Activated T-cell treated with anti-CD3 and anti-CD28 coated beads for 48 hours (primary cell): ENCODE measurements around the gene GPR141.

Source experiments
- DNase-seq: peaks from one replicate; pipeline ENCODE4 v3.0.0-alpha.2; 2020; ENCODE audit warnings: low read depth

Gene GPR141

GRCh38 chr7:37732888-37733287 is 49.3 kb downstream of the GPR141 start:
- no peak for DNase-seq

GRCh38 chr7:37735196-37735595 is 51.6 kb downstream of the GPR141 start:
- DNase-seq: no peak

GRCh38 chr7:37738321-37738720 is 54.8 kb downstream of the GPR141 start:
- DNase-seq: no peak

- DNase-seq: no peak
Observed at GRCh38 chr7:37740398-37740797, 56.8 kb downstream of the GPR141 start.

GRCh38 chr7:37741776-37742175 is 58.2 kb downstream of the GPR141 start:
- no peak for DNase-seq

- no peak for DNase-seq
Observed at GRCh38 chr7:37751096-37751495, 67.5 kb downstream of the GPR141 start.

- no peak for DNase-seq
Observed at GRCh38 chr7:37753398-37754050, 70.0 kb downstream of the GPR141 start.

- DNase-seq: no peak
Observed at GRCh38 chr7:37756797-37757551, 73.4 kb downstream of the GPR141 start.

GRCh38 chr7:37757563-37757962 is 74.0 kb downstream of the GPR141 start:
- no peak for DNase-seq

- DNase-seq: no peak
Observed at GRCh38 chr7:37758501-37759045, 75.0 kb downstream of the GPR141 start.

GRCh38 chr7:37759526-37759925 is 76.0 kb downstream of the GPR141 start:
- DNase-seq: no peak

GRCh38 chr7:37765421-37765829 is 81.9 kb downstream of the GPR141 start:
- no peak for DNase-seq

- no peak for DNase-seq
Observed at GRCh38 chr7:37765872-37766525, 82.4 kb downstream of the GPR141 start.

GRCh38 chr7:37768611-37769010 is 85.0 kb downstream of the GPR141 start:
- no peak for DNase-seq

GRCh38 chr7:37769291-37769690 is 85.7 kb downstream of the GPR141 start:
- no peak for DNase-seq

GRCh38 chr7:37769726-37770125 is 86.2 kb downstream of the GPR141 start:
- DNase-seq: no peak

GRCh38 chr7:37770838-37771237 is 87.3 kb downstream of the GPR141 start:
- no peak for DNase-seq

GRCh38 chr7:37771342-37771741 is 87.8 kb downstream of the GPR141 start:
- no peak for DNase-seq

GRCh38 chr7:37771801-37772200 is 88.2 kb downstream of the GPR141 start:
- no peak for DNase-seq

- no peak for DNase-seq
Observed at GRCh38 chr7:37775921-37776320, 92.4 kb downstream of the GPR141 start.

GRCh38 chr7:37781156-37781555 is 97.6 kb downstream of the GPR141 start:
- no peak for DNase-seq

GRCh38 chr7:37782166-37782565 is 98.6 kb downstream of the GPR141 start:
- DNase-seq: no peak

GRCh38 chr7:37784015-37784414 is 100.4 kb downstream of the GPR141 start:
- no peak for DNase-seq
